ENCODE measurements around the gene SPOCD1. TPM values are rescaled to one million over a fixed set of nuclear protein-coding genes. Genes with fewer than 3 reads are reported as not detected.

Gene SPOCD1
- total RNA-seq, 2 experiments from 2014 or later: 0.21 to 0.30 TPM

DNA sequence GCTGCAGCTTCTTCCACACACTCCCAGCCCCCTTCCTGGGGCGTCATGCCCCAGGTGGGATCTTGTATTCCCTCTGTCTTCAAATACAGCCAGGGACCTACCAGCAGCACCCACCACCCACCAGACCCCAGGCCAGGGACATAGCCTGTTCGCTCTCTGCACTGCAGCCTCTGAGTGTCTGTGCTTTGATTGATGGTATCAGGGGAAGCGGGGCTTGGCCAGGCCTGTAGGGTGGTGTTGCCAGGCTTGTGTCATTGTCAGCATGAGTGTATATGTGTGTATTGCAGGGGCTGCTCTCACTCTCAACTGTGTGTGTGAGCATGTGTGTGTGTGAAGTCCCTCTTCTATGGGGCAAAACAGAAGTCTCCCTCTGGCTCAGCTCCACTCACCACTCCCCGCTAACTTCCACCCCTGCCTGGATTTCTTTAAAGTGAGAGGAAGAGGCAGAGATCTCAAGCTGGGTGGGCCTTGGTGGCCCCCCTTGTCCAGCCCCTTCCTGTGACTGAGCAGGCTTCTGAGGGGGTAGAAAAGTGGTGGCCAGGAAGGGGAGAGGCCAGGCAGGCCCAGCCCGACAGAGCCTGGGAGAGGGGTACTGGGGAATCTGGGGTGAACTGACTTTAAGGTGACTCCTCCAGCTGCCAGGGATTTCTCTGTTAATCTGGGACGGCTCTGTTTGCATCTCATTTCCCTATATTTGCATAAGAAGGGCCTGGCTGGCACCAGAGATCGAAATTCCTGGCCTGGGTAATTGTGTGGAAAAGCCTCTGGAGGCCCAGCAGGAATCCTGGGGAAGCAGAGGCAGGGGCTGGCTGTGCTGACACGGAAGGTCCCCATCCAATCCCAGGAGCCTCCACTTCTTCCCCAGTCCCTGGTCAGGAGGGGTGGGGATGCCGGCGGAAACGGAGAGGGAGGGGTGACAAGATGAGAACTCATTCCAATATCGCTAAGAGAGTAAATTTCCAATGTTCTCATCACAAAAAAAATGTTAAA lies 33.1 kb downstream of the SPOCD1 start:
- Mint-ChIP-seq H3K4me3 (no peak overlapping the region), H3K36me3 (ENCODE audit: low read depth) (no peaks in the 10 kb centered on the region), H3K9me3 (no peaks in the 10 kb centered on the region), H3K27ac (no peak overlapping the region), H3K4me1 (ENCODE audit: low read depth) (peaks cover 1% of the 10 kb centered on the region), H3K27me3 (ENCODE audit: low read depth) (peaks cover 2% of the 10 kb centered on the region)
- intact Hi-C loops (cut with micrococcal nuclease): no loop called here
- DNase-seq: no peak
- CTCF ChIA-PET: interaction anchor here (1.0 kb wide), 1 partner anchor 20 kb away, joined by 5 read pairs; no protein-coding TSS in a partner anchor

GRCh38 chr1:31781756-31782371 lies 34.0 kb downstream of the SPOCD1 start:
- no peak overlapping the region for H3K27ac Mint-ChIP-seq
- H3K4me3 Mint-ChIP-seq: no peak overlapping the region
- no peaks in the 10 kb centered on the region for H3K4me1 Mint-ChIP-seq (ENCODE audit: low read depth)
- intact Hi-C loops (cut with micrococcal nuclease): no loop called here
- CTCF ChIA-PET: interaction anchor here (1.0 kb wide), 1 partner anchor 19 kb away, joined by 5 read pairs; no protein-coding TSS in a partner anchor
- no peaks in the 10 kb centered on the region for H3K36me3 Mint-ChIP-seq (ENCODE audit: low read depth)
- no peaks in the 10 kb centered on the region for H3K9me3 Mint-ChIP-seq
- H3K27me3 Mint-ChIP-seq (ENCODE audit: low read depth): peaks cover 2% of the 10 kb centered on the region
- DNase-seq: no peak

DNA sequence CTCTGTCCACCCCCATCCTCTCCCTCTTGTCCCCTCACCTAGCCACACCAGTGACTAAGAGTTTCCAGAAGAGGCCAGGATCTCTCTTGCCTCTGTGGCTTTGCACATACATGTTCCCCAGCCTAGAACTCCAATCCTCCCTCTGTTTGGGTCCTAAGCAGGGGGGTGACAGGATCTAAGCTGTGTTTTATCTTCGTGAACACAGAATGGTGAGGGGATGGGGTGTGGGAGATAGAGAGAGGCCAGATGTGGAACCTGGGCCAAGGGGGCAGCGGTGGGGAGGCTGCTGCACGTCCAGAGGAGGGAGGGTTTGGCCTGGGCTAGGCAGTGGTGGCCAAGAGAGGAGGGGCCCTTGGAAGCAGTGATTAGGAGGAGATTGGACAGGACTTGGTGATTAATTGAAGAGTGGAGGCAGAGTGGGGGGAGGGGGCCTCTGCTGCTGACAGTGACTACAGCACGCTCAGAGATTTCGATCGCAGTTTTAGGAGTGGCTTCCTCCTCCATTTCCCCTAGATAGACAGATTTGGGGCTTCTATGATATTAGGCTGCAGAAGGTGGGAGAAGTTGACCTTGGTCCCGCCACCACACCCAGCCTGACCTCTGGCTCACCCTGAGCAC lies 34.6 kb downstream of the SPOCD1 start:
- no peak overlapping the region for H3K27ac Mint-ChIP-seq
- CTCF ChIA-PET: no interaction called here
- no peaks in the 10 kb centered on the region for H3K36me3 Mint-ChIP-seq (ENCODE audit: low read depth)
- no peak overlapping the region for H3K4me3 Mint-ChIP-seq
- H3K9me3 Mint-ChIP-seq: no peaks in the 10 kb centered on the region
- peaks cover 4% of the 10 kb centered on the region for H3K27me3 Mint-ChIP-seq (ENCODE audit: low read depth)
- H3K4me1 Mint-ChIP-seq (ENCODE audit: low read depth): no peaks in the 10 kb centered on the region
- intact Hi-C loops (cut with micrococcal nuclease): no loop called here
- no peak for DNase-seq

- Mint-ChIP-seq H3K27me3 (ENCODE audit: low read depth) (peaks cover 5% of the 10 kb centered on the region), H3K4me1 (ENCODE audit: low read depth) (no peaks in the 10 kb centered on the region), H3K9me3 (no peaks in the 10 kb centered on the region), H3K27ac (no peak overlapping the region), H3K4me3 (no peak overlapping the region), H3K36me3 (ENCODE audit: low read depth) (no peaks in the 10 kb centered on the region)
- CTCF ChIA-PET: no interaction called here
- intact Hi-C loops (cut with micrococcal nuclease): no loop called here
- DNase-seq: no peak
These were observed 35.2 kb downstream of the SPOCD1 start for GRCh38 chr1:31780632-31781031.

DNA sequence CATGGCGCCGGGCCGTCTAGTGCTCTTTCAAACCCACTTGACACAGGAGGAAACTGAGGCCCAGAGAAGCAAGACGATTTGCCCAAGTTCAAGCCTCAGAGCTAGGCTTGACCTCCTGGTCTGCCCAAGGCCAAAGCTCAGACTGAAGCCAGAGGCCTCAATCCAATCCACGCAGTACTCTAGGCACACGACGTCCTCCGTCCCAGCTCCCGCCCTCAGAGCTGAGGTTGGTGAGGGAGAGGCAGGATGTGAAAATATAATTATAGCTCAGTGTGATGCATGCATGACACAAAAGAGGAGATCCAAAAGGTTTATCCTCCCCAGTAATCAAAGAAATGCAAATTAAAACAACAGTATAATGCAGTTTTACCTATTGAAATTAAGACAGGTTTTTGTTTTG lies 36.1 kb downstream of the SPOCD1 start:
- H3K4me1 Mint-ChIP-seq (ENCODE audit: low read depth): no peaks in the 10 kb centered on the region
- H3K27ac Mint-ChIP-seq: no peak overlapping the region
- H3K9me3 Mint-ChIP-seq: no peaks in the 10 kb centered on the region
- no peaks in the 10 kb centered on the region for H3K36me3 Mint-ChIP-seq (ENCODE audit: low read depth)
- no peak overlapping the region for H3K4me3 Mint-ChIP-seq
- H3K27me3 Mint-ChIP-seq (ENCODE audit: low read depth): peaks cover 7% of the 10 kb centered on the region
- intact Hi-C loops (cut with micrococcal nuclease): no loop called here
- CTCF ChIA-PET: no interaction called here
- DNase-seq: no peak

DNA sequence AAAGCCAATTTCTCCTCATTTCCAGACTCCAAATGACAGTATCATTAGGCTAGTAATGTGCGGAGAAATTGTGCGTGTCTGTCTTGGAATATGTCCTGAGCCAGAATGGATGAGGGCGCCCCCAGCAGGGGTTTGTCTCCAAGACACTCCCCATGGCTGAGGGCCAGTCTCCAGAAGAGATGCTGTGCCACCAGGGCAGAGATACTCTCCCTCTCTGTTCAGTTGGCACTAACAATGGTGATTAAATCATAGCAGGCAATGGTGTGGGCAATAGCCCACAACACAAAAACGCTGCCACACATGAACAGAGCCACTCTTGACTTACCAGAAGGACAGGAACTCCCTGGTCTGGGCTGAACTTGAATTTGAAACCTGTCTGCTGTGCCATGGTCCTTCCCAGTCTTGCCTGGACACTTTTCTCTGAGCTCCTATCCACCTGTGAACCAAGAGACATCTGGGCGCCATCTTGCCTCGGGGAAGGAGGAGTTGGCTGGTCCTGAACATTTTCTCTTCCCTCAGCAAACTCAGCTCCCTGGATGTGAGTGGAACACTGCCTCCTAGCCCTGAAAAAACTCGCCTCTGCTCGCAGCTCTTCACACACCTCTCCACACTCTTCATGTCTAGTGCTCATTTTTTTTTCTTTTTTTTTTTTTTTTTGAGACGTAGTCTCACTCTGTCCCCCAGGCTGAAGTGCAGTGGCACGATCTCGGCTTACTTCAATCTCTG lies 36.9 kb downstream of the SPOCD1 start:
- Mint-ChIP-seq H3K9me3 (no peaks in the 10 kb centered on the region), H3K4me1 (ENCODE audit: low read depth) (peaks cover under 1% of the 10 kb centered on the region), H3K4me3 (no peak overlapping the region), H3K27ac (no peak overlapping the region), H3K36me3 (ENCODE audit: low read depth) (no peaks in the 10 kb centered on the region), H3K27me3 (ENCODE audit: low read depth) (peaks cover 13% of the 10 kb centered on the region)
- CTCF ChIA-PET: no interaction called here
- intact Hi-C loops (cut with micrococcal nuclease): no loop called here
- DNase-seq: no peak

- Mint-ChIP-seq H3K4me3 (no peak overlapping the region), H3K27me3 (ENCODE audit: low read depth) (peaks cover 27% of the 10 kb centered on the region), H3K4me1 (ENCODE audit: low read depth) (peaks cover 17% of the 10 kb centered on the region), H3K27ac (no peak overlapping the region), H3K9me3 (no peaks in the 10 kb centered on the region), H3K36me3 (ENCODE audit: low read depth) (no peaks in the 10 kb centered on the region)
- no peak for DNase-seq
- intact Hi-C loops (cut with micrococcal nuclease): no loop called here
- CTCF ChIA-PET: interaction anchor here (0.7 to 2.2 kb wide), 3 partner anchors 12 to 31 kb away, joined by 3 to 5 read pairs (median 5); no protein-coding TSS in a partner anchor
These were observed 39.3 kb downstream of the SPOCD1 start for GRCh38 chr1:31776516-31776915.

GRCh38 chr1:31776032-31776431 lies 39.8 kb downstream of the SPOCD1 start:
- no peak for DNase-seq
- intact Hi-C loops (cut with micrococcal nuclease): no loop called here
- H3K27me3 Mint-ChIP-seq (ENCODE audit: low read depth): peaks cover 27% of the 10 kb centered on the region
- H3K27ac Mint-ChIP-seq: no peak overlapping the region
- no peaks in the 10 kb centered on the region for H3K9me3 Mint-ChIP-seq
- no peak overlapping the region for H3K4me3 Mint-ChIP-seq
- CTCF ChIA-PET: interaction anchor here (0.6 to 2.2 kb wide), 3 partner anchors 13 to 76 kb away, joined by 3 to 5 read pairs (median 5); no protein-coding TSS in a partner anchor
- no peaks in the 10 kb centered on the region for H3K36me3 Mint-ChIP-seq (ENCODE audit: low read depth)
- H3K4me1 Mint-ChIP-seq (ENCODE audit: low read depth): peaks cover 21% of the 10 kb centered on the region

DNA sequence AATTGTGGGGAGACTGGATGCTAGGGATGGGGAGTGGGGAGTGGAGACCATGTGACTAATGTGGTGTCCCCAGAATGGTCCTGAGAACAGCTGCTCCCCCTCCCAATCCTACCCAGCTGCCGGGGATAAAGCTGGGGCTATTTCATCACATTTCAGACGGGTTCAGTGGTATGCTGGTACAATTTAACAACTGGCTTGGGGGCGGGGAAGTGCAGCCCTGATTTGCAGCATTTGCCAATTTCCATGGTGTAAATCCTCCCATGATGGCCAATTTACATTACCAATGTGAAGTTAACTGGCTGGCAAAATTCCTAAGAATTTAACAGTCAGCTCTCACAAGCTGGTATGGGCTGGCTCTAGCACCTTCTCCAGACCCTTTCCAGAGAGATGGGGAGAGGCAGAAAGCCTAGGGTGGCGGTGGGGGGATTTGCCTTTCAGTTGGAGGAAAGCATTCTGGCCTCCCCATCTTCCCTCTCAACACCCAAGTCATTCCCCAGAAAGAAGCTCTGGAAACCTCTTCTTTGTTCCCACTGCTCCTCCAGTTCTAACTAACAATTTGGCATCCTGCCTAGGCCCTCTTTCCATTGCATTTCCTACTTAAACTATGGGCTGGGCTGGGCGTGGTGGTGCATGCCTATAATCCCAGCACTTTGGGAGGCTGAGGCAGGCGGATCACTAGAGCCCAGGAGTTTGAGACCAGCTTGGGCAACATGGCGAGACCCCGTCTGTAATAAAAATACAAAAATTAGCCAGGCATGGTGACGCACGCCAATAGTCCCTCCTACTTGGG lies 40.4 kb downstream of the SPOCD1 start:
- CTCF ChIA-PET: interaction anchor here (0.6 to 2.2 kb wide), 2 partner anchors 13 to 75 kb away, joined by 3 to 5 read pairs; no protein-coding TSS in a partner anchor
- no peak for DNase-seq
- Mint-ChIP-seq H3K27me3 (ENCODE audit: low read depth) (peaks cover 27% of the 10 kb centered on the region), H3K27ac (no peak overlapping the region), H3K4me3 (no peak overlapping the region), H3K9me3 (no peaks in the 10 kb centered on the region), H3K36me3 (ENCODE audit: low read depth) (no peaks in the 10 kb centered on the region), H3K4me1 (ENCODE audit: low read depth) (peaks cover 25% of the 10 kb centered on the region)
- intact Hi-C loops (cut with micrococcal nuclease): no loop called here

- H3K27ac Mint-ChIP-seq: no peak overlapping the region
- peaks cover 26% of the 10 kb centered on the region for H3K4me1 Mint-ChIP-seq (ENCODE audit: low read depth)
- H3K4me3 Mint-ChIP-seq: no peak overlapping the region
- H3K36me3 Mint-ChIP-seq (ENCODE audit: low read depth): no peaks in the 10 kb centered on the region
- CTCF ChIA-PET: interaction anchor here (0.5 kb wide), 1 partner anchor 612 kb away, joined by 3 read pairs; no protein-coding TSS in a partner anchor
- intact Hi-C loops (cut with micrococcal nuclease): no loop called here
- H3K9me3 Mint-ChIP-seq: no peaks in the 10 kb centered on the region
- DNase-seq: no peak
- peaks cover 25% of the 10 kb centered on the region for H3K27me3 Mint-ChIP-seq (ENCODE audit: low read depth)
These were observed 41.3 kb downstream of the SPOCD1 start for GRCh38 chr1:31774495-31774894.

DNA sequence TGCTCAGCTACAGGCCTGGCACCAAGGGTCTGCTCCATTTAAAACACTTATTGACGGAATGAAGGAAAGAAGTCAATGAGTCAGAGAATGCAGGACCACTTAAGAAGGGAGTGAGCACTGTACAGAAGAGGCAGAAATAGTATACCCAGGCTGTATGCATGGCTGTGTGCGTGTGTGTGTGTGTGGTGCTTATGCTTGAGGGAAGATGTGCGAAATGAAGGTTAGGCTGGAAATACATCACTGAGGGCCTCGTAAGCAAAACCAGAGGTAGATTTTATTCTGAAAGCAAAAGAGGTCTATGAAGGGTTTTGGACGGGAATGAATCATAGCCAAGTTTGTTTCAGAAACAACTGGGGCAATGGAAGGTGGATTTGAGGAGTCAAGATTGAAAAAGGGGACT lies 42.0 kb downstream of the SPOCD1 start:
- intact Hi-C loops (cut with micrococcal nuclease): no loop called here
- Mint-ChIP-seq H3K4me1 (ENCODE audit: low read depth) (peaks cover 33% of the 10 kb centered on the region), H3K36me3 (ENCODE audit: low read depth) (no peaks in the 10 kb centered on the region), H3K27ac (no peak overlapping the region), H3K4me3 (no peak overlapping the region), H3K27me3 (ENCODE audit: low read depth) (peaks cover 25% of the 10 kb centered on the region), H3K9me3 (no peaks in the 10 kb centered on the region)
- CTCF ChIA-PET: interaction anchor here (0.5 to 0.8 kb wide), 2 partner anchors 190 to 611 kb away, joined by 3 to 4 read pairs; no protein-coding TSS in a partner anchor
- no peak for DNase-seq
